HL-60 (cell line): ENCODE data around the gene TFF3.
"Not testable (repeated sequence)": the region's sequence is repeated elsewhere in the genome, so short reads cannot be mapped to it uniquely, and the experiment has no call there.

Source experiments
- DNase-seq, 2 experiments: peaks; one replicate each; pipeline ENCODE4 v3.0.0-alpha.2; 2010 to 2020; ENCODE audit warnings: low read depth in 1 of 2, low spot score in 1 of 2
- H3K27ac ChIP-seq: fragments of 250-450 bp; sonication (Bioruptor Pico); replicated peaks from 2 replicates; pipeline ENCODE4 v1.5.1; 2020; ENCODE audit warnings: mild to moderate bottlenecking, moderate library complexity
- H3K27me3 ChIP-seq: fragments of 250-450 bp; sonication (Bioruptor Pico); 2 replicates; pipeline ENCODE4 v1.5.1; 2021; ENCODE audit warnings: mild to moderate bottlenecking, moderate library complexity; ENCODE audit not compliant: insufficient read depth, poor library complexity, severe bottlenecking
- H3K4me3 ChIP-seq: replicated peaks from 2 replicates; pipeline ENCODE4 v1.5.1; 2011; ENCODE audit warnings: mild to moderate bottlenecking, control low read depth, low read length; ENCODE audit not compliant: insufficient read depth
- CTCF ChIP-seq: IDR thresholded peaks from one replicate; pipeline ENCODE4 v1.5.1; 2011; ENCODE audit warnings: low read length, control low read depth, inconsistent platforms; ENCODE audit not compliant: insufficient read depth
- GABPA ChIP-seq: IDR thresholded peaks from 2 replicates; pipeline ENCODE4 v1.6.1; 2012; ENCODE audit warnings: low read depth
- POLR2AphosphoS5 ChIP-seq: IDR thresholded peaks from 2 replicates; pipeline ENCODE4 v1.6.1; 2012; ENCODE audit warnings: low read depth
- REST ChIP-seq: IDR thresholded peaks from 2 replicates; pipeline ENCODE4 v1.6.1; 2012; ENCODE audit warnings: low read depth; ENCODE audit not compliant: insufficient replicate concordance
- SPI1 ChIP-seq: IDR thresholded peaks from 2 replicates; pipeline ENCODE4 v1.6.1; 2012; ENCODE audit warnings: low read depth, mild to moderate bottlenecking, borderline replicate concordance

TFF3 gene

DNA sequence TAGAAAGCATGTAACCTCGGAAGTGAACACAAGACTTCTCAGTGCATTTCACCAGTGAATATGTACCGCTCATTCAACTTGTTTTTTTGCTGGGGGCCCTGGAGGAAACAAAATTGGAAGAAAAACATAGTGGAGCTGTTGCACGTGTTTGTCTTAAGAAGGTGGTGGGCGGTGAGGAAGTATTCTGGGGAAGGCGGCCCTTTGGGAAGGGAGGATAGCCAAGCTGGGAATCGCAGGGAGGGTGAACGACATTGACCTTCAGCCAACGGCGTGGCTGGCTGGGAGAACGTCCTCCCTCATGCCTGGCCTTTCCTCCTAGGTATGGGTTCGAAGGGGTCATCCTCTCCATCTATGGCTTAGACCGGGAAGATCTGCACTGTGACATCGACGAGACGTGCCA, 19.4 kb downstream of the TFF3 start:
- TF ChIP-seq GABPA (no peak), REST (no peak), SPI1 (no peak)
- H3K27me3 ChIP-seq, result no peaks in the 10 kb centered on the region
- no peak overlapping the region for H3K27ac ChIP-seq
- H3K4me3 ChIP-seq, result no peak overlapping the region
- no peak for DNase-seq

GRCh38 chr21:42294273-42294880, 20.8 kb downstream of the TFF3 start:
- DNase-seq, result no peak
- Histone ChIP-seq H3K27me3 (no peaks in the 10 kb centered on the region), H3K4me3 (no peak overlapping the region), H3K27ac (no peak overlapping the region)
- TF ChIP-seq CTCF (no peak), GABPA (no peak), POLR2AphosphoS5 (no peak), REST (no peak), SPI1 (no peak)

- no peak for DNase-seq
- Histone ChIP-seq H3K27ac (no peak overlapping the region), H3K27me3 (no peaks in the 10 kb centered on the region)
These were observed 21.4 kb downstream of the TFF3 start for GRCh38 chr21:42293649-42294272.

GRCh38 chr21:42292563-42293142, 22.6 kb downstream of the TFF3 start:
- H3K27ac ChIP-seq, H3K27me3 ChIP-seq, H3K4me3 ChIP-seq, DNase-seq: not testable (repeated sequence)

More at GRCh38 chr21:42293649-42294272, 21.4 kb downstream of the TFF3 start:
- no peak overlapping the region for H3K4me3 ChIP-seq
- no peak for TF ChIP-seq POLR2AphosphoS5
- TF ChIP-seq CTCF, result no peak
- TF ChIP-seq SPI1, result no peak
- no peak for TF ChIP-seq REST
- no peak for TF ChIP-seq GABPA
